ENCODE measurements around the gene PCDHGA8. TPM values are rescaled to one million over a fixed set of nuclear protein-coding genes. Genes with fewer than 3 reads are reported as not detected.

The PCDHGA8 gene
- polyA plus RNA-seq, 4 donors = 0.10 to 0.15 TPM; not detected in 2

- DNase-seq (no peak), FAIRE-seq (no peak)
- Histone ChIP-seq H3K4me1 (ENCODE audit: control insufficient read depth in 3 of 3, insufficient read depth in 2 of 3, low read depth in 1 of 3, low read length in 2 of 3) (no peaks in the 10 kb centered on the region), H3K36me3 (ENCODE audit: control insufficient read depth in 3 of 3, insufficient read depth in 2 of 3, low read depth in 1 of 3, low read length in 3 of 3) (no peaks in the 10 kb centered on the region), H3K4me3 (ENCODE audit: low read depth in 1 of 3, low read length in 3 of 3) (no peak within 1 kb of the TSS), H3K27ac (ENCODE audit: low read depth in 1 of 3, low read length in 2 of 3) (no peak within 1 kb of the TSS), H3K9me3 (ENCODE audit: control insufficient read depth in 2 of 2, insufficient read depth in 1 of 2, low read depth in 1 of 2, low read length in 1 of 2) (peaks cover 4 to 53% of the 10 kb centered on the region in 2 donors), H3K27me3 (ENCODE audit: control insufficient read depth in 3 of 3, insufficient read depth in 3 of 3, low read length in 3 of 3) (peaks cover 0 to 46% (median 31%) of the 10 kb centered on the region in 3 donors)
- WGBS, 3 donors = 20 to 41% (median 34%) methylated on average over 34 of the region's 34 CpGs
These were observed 28.3 kb upstream of the PCDHGA8 start, which contains the start of gene PCDHGA5 for GRCh38 chr5:141363952-141364660. TSS of gene PCDHGA5 (plus strand) at chr5:141364162. CDS start at chr5:141364331, 169 bp downstream.

- Histone ChIP-seq H3K4me3 (ENCODE audit: low read depth in 1 of 3, low read length in 3 of 3) (no peak overlapping the region), H3K9me3 (ENCODE audit: control insufficient read depth in 2 of 2, insufficient read depth in 1 of 2, low read depth in 1 of 2, low read length in 1 of 2) (peaks cover 4 to 53% of the 10 kb centered on the region in 2 donors), H3K36me3 (ENCODE audit: control insufficient read depth in 3 of 3, insufficient read depth in 2 of 3, low read depth in 1 of 3, low read length in 3 of 3) (no peaks in the 10 kb centered on the region), H3K27me3 (ENCODE audit: control insufficient read depth in 3 of 3, insufficient read depth in 3 of 3, low read length in 3 of 3) (peaks cover 0 to 41% (median 30%) of the 10 kb centered on the region in 3 donors), H3K4me1 (ENCODE audit: control insufficient read depth in 3 of 3, insufficient read depth in 2 of 3, low read depth in 1 of 3, low read length in 2 of 3) (no peaks in the 10 kb centered on the region), H3K27ac (ENCODE audit: low read depth in 1 of 3, low read length in 2 of 3) (no peak overlapping the region)
- FAIRE-seq (no peak), DNase-seq (no peak)
- WGBS, 3 donors = 38 to 56% (median 53%) methylated on average over 46 of the region's 46 CpGs
These were observed 26.2 kb upstream of the PCDHGA8 start for GRCh38 chr5:141366016-141366896.

GRCh38 chr5:141369994-141370848, 22.2 kb upstream of the PCDHGA8 start, which contains the start of gene PCDHGB3:
TSS of gene PCDHGB3 (plus strand) at chr5:141370242. CDS start at chr5:141370395, 153 bp downstream.
- peaks cover 0 to 34% (median 30%) of the 10 kb centered on the region in 3 donors for H3K27me3 ChIP-seq (ENCODE audit: control insufficient read depth in 3 of 3, insufficient read depth in 3 of 3, low read length in 3 of 3)
- no peak for FAIRE-seq

GRCh38 chr5:141371572-141372475, 20.6 kb upstream of the PCDHGA8 start:
- WGBS, 3 donors = 40 to 61% (median 58%) methylated on average over 69 of the region's 69 CpGs
- Histone ChIP-seq H3K27ac (ENCODE audit: low read depth in 1 of 3, low read length in 2 of 3) (no peak overlapping the region), H3K4me1 (ENCODE audit: control insufficient read depth in 3 of 3, insufficient read depth in 2 of 3, low read depth in 1 of 3, low read length in 2 of 3) (no peaks in the 10 kb centered on the region), H3K36me3 (ENCODE audit: control insufficient read depth in 3 of 3, insufficient read depth in 2 of 3, low read depth in 1 of 3, low read length in 3 of 3) (no peaks in the 10 kb centered on the region), H3K27me3 (ENCODE audit: control insufficient read depth in 3 of 3, insufficient read depth in 3 of 3, low read length in 3 of 3) (peaks cover 0 to 23% (median 21%) of the 10 kb centered on the region in 3 donors), H3K4me3 (ENCODE audit: low read depth in 1 of 3, low read length in 3 of 3) (no peak overlapping the region), H3K9me3 (ENCODE audit: control insufficient read depth in 2 of 2, insufficient read depth in 1 of 2, low read depth in 1 of 2, low read length in 1 of 2) (peaks cover 0 to 60% of the 10 kb centered on the region in 2 donors)
- DNase-seq = no peak
- FAIRE-seq = no peak

More at GRCh38 chr5:141369994-141370848, 22.2 kb upstream of the PCDHGA8 start, which contains the start of gene PCDHGB3:
- WGBS, 3 donors = 19 to 28% (median 28%) methylated on average over 32 of the region's 32 CpGs
- Histone ChIP-seq H3K4me3 (ENCODE audit: low read depth in 1 of 3, low read length in 3 of 3) (no peak within 1 kb of the TSS), H3K36me3 (ENCODE audit: control insufficient read depth in 3 of 3, insufficient read depth in 2 of 3, low read depth in 1 of 3, low read length in 3 of 3) (no peaks in the 10 kb centered on the region), H3K9me3 (ENCODE audit: control insufficient read depth in 2 of 2, insufficient read depth in 1 of 2, low read depth in 1 of 2, low read length in 1 of 2) (peaks cover 2 to 63% of the 10 kb centered on the region in 2 donors), H3K4me1 (ENCODE audit: control insufficient read depth in 3 of 3, insufficient read depth in 2 of 3, low read depth in 1 of 3, low read length in 2 of 3) (no peaks in the 10 kb centered on the region), H3K27ac (ENCODE audit: low read depth in 1 of 3, low read length in 2 of 3) (no peak within 1 kb of the TSS)
- peak in 1 of 2 donors; percentile 18 for DNase-seq

GRCh38 chr5:141373673-141374317, 18.6 kb upstream of the PCDHGA8 start, which contains the start of gene PCDHGA6:
TSS of gene PCDHGA6 (plus strand) at chr5:141373891. CDS start at chr5:141374084, 193 bp downstream.
- WGBS, 3 donors = 20 to 39% (median 37%) methylated on average over 27 of the region's 27 CpGs
- no peak for FAIRE-seq
- no peaks in the 10 kb centered on the region for H3K4me1 ChIP-seq (ENCODE audit: control insufficient read depth in 3 of 3, insufficient read depth in 2 of 3, low read depth in 1 of 3, low read length in 2 of 3)
- no peaks in the 10 kb centered on the region for H3K36me3 ChIP-seq (ENCODE audit: control insufficient read depth in 3 of 3, insufficient read depth in 2 of 3, low read depth in 1 of 3, low read length in 3 of 3)
- peaks cover 0 to 64% of the 10 kb centered on the region in 2 donors for H3K9me3 ChIP-seq (ENCODE audit: control insufficient read depth in 2 of 2, insufficient read depth in 1 of 2, low read depth in 1 of 2, low read length in 1 of 2)
- peaks cover 0 to 23% (median 21%) of the 10 kb centered on the region in 3 donors for H3K27me3 ChIP-seq (ENCODE audit: control insufficient read depth in 3 of 3, insufficient read depth in 3 of 3, low read length in 3 of 3)
- H3K4me3 ChIP-seq (ENCODE audit: low read depth in 1 of 3, low read length in 3 of 3) = peak within 1 kb of the TSS in 1 of 3 donors; percentile 15
- DNase-seq = no peak
- H3K27ac ChIP-seq (ENCODE audit: low read depth in 1 of 3, low read length in 2 of 3) = no peak within 1 kb of the TSS

GRCh38 chr5:141374627-141375026, 17.8 kb upstream of the PCDHGA8 start:
- WGBS, 3 donors = 65 to 68% (median 67%) methylated on average over 14 of the region's 14 CpGs
- no peak overlapping the region for H3K27ac ChIP-seq (ENCODE audit: low read depth in 1 of 3, low read length in 2 of 3)
- FAIRE-seq = no peak
- H3K9me3 ChIP-seq (ENCODE audit: control insufficient read depth in 2 of 2, insufficient read depth in 1 of 2, low read depth in 1 of 2, low read length in 1 of 2) = peaks cover 0 to 61% of the 10 kb centered on the region in 2 donors
- H3K4me1 ChIP-seq (ENCODE audit: control insufficient read depth in 3 of 3, insufficient read depth in 2 of 3, low read depth in 1 of 3, low read length in 2 of 3) = no peaks in the 10 kb centered on the region
- no peak overlapping the region for H3K4me3 ChIP-seq (ENCODE audit: low read depth in 1 of 3, low read length in 3 of 3)
- DNase-seq = no peak
- no peaks in the 10 kb centered on the region for H3K36me3 ChIP-seq (ENCODE audit: control insufficient read depth in 3 of 3, insufficient read depth in 2 of 3, low read depth in 1 of 3, low read length in 3 of 3)
- H3K27me3 ChIP-seq (ENCODE audit: control insufficient read depth in 3 of 3, insufficient read depth in 3 of 3, low read length in 3 of 3) = peaks cover 0 to 23% (median 21%) of the 10 kb centered on the region in 3 donors

All from small intestine (tissue), 7 donors.